Lower lobe of right lung (tissue), 2 donors: ENCODE measurements around the gene WDR73. TPM values are rescaled to one million over a fixed set of nuclear protein-coding genes. Genes with fewer than 3 reads are reported as not detected.

Experiments
- ATAC-seq, 2 donors: fragments of 200-7000 bp; cut with Tn5 transposase; one replicate each; pipeline ENCODE4 v1.9.1; 2020 to 2022; ENCODE audit warnings: mild to moderate bottlenecking in 2 of 2, moderate library complexity in 2 of 2
- DNase-seq: peaks from one replicate; pipeline ENCODE4 v3.0.0-alpha.2; 2020
- H3K27ac ChIP-seq: fragments of 200-600 bp; one replicate; pipeline ENCODE4 v1.8.0; 2022
- H3K27me3 ChIP-seq: fragments of 200-600 bp; one replicate; pipeline ENCODE4 v1.8.0; 2022; ENCODE audit warnings: low read depth
- H3K36me3 ChIP-seq: fragments of 200-600 bp; one replicate; pipeline ENCODE4 v1.8.0; 2022; ENCODE audit warnings: mild to moderate bottlenecking
- H3K4me1 ChIP-seq: fragments of 200-600 bp; one replicate; pipeline ENCODE4 v1.8.0; 2022
- H3K4me3 ChIP-seq: fragments of 200-600 bp; one replicate; pipeline ENCODE4 v1.8.0; 2022; ENCODE audit warnings: mild to moderate bottlenecking
- H3K9me3 ChIP-seq: fragments of 200-600 bp; one replicate; pipeline ENCODE4 v1.8.0; 2022
- CTCF ChIP-seq: fragments of 200-600 bp; IDR thresholded peaks from one replicate; pipeline ENCODE4 v1.8.0; 2022; ENCODE audit warnings: antibody characterized with exemption, mild to moderate bottlenecking
- intact Hi-C: fragments of 100-400 bp; cut with DNase I; formaldehyde crosslinking; loops from one replicate; pipeline ENCODE4 v1.11.0; 2022
- total RNA-seq: library from RNA; stranded (reverse); fragmentation: NEBNext Ultra II Directional; extraction: Animal tissue kit (Norgen Biotek cat#: 25700); gene quantifications from one replicate; pipeline ENCODE4 v1.2.1, GENCODE V29; 2021
- donor health status: DM: no; HTN: yes; CAD: no; lungs with severe emphysema.

Gene WDR73
- total RNA-seq, 1 donor from 2014 or later, result 29.9 TPM

- Histone ChIP-seq H3K36me3 (peaks cover 24% of the 10 kb centered on the region), H3K9me3 (peaks cover 18% of the 10 kb centered on the region), H3K4me3 (no peak overlapping the region), H3K27ac (no peak overlapping the region), H3K4me1 (no peaks in the 10 kb centered on the region), H3K27me3 (no peaks in the 10 kb centered on the region)
- ATAC-seq (no peak), DNase-seq (no peak)
- no peak for TF ChIP-seq CTCF
- intact Hi-C loops, result no loop called here
These were observed 29.0 kb downstream of the WDR73 start for GRCh38 chr15:84625123-84625522.

GRCh38 chr15:84624359-84624758 is 29.7 kb downstream of the WDR73 start:
- ATAC-seq (no peak), DNase-seq (no peak)
- Histone ChIP-seq H3K4me1 (no peaks in the 10 kb centered on the region), H3K27ac (no peak overlapping the region), H3K27me3 (no peaks in the 10 kb centered on the region), H3K36me3 (peaks cover 24% of the 10 kb centered on the region), H3K4me3 (no peak overlapping the region), H3K9me3 (peaks cover 18% of the 10 kb centered on the region)
- TF ChIP-seq CTCF, result no peak
- intact Hi-C loops, result no loop called here

- peaks cover 24% of the 10 kb centered on the region for H3K36me3 ChIP-seq
- DNase-seq (no peak), ATAC-seq (no peak)
- H3K27me3 ChIP-seq, result no peaks in the 10 kb centered on the region
- peaks cover 18% of the 10 kb centered on the region for H3K9me3 ChIP-seq
- H3K27ac ChIP-seq, result no peak overlapping the region
- TF ChIP-seq CTCF, result no peak
- H3K4me1 ChIP-seq, result peaks cover 6% of the 10 kb centered on the region
- intact Hi-C loops, result no loop called here
- H3K4me3 ChIP-seq, result no peak overlapping the region
These were observed 32.6 kb downstream of the WDR73 start for GRCh38 chr15:84621358-84621979.

DNA sequence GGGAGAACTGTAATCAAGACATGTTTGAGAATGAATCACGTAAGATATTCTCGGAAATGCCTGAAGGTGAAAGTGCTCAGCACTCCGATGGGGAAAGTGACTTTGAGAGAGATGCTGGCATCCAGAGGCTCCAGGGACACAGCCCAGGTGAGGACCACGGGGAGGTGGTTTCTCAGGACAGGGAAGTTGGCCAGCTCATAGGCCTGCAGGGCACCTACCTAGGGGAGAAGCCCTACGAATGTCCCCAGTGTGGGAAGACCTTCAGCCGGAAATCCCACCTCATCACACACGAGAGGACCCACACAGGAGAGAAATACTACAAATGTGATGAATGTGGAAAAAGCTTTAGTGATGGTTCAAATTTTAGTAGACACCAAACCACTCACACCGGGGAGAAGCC is 33.5 kb downstream of the WDR73 start:
- ATAC-seq, result no peak
- Histone ChIP-seq H3K4me1 (peaks cover 11% of the 10 kb centered on the region), H3K36me3 (peaks cover 24% of the 10 kb centered on the region), H3K27ac (no peak overlapping the region), H3K4me3 (no peak overlapping the region), H3K27me3 (no peaks in the 10 kb centered on the region), H3K9me3 (peaks cover 18% of the 10 kb centered on the region)
- intact Hi-C loops, result no loop called here
- no peak for TF ChIP-seq CTCF
- no peak for DNase-seq

- intact Hi-C loops, result no loop called here
These were observed 37.8 kb downstream of the WDR73 start for GRCh38 chr15:84616235-84616634.

More at GRCh38 chr15:84616235-84616634, 37.8 kb downstream of the WDR73 start:
- H3K4me3 ChIP-seq, result no peak overlapping the region
- peaks cover 8% of the 10 kb centered on the region for H3K9me3 ChIP-seq
- DNase-seq, result no peak
- ATAC-seq, result peak in 1 of 2 donors; percentile 49
- H3K4me1 ChIP-seq, result peaks cover 11% of the 10 kb centered on the region
- peaks cover 7% of the 10 kb centered on the region for H3K36me3 ChIP-seq
- no peak overlapping the region for H3K27ac ChIP-seq
- TF ChIP-seq CTCF, result no peak
- no peaks in the 10 kb centered on the region for H3K27me3 ChIP-seq
